GM18870 (cell line): ENCODE results near the gene RABAC1.

Experiments used
- ATAC-seq: cut with Tn5 transposase; IDR thresholded peaks from one replicate; pipeline ENCODE4 v1.9.1; 2021; ENCODE audit warnings: moderate library complexity; ENCODE audit not compliant: unreplicated experiment

The RABAC1 gene

DNA sequence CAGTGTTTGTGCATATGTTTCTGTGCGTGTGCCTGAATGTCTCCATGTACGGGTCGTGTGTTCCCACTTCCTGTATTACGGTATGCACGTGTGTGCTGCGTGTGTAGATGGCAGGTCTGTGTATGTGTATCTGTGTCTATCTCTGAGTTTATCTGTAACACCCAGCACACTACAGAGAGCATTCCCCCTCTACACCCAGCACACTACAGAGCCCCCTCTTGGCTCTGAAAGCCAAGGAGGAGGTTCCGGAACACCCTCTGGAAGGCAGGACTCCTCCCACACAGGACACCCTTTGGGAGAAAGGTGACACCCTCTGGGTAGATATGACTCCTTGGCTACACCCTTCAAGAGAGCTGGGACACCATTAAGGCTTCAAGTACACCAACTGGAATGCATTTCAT lies 28.8 kb downstream of the RABAC1 start:
- ATAC-seq = no peak

DNA sequence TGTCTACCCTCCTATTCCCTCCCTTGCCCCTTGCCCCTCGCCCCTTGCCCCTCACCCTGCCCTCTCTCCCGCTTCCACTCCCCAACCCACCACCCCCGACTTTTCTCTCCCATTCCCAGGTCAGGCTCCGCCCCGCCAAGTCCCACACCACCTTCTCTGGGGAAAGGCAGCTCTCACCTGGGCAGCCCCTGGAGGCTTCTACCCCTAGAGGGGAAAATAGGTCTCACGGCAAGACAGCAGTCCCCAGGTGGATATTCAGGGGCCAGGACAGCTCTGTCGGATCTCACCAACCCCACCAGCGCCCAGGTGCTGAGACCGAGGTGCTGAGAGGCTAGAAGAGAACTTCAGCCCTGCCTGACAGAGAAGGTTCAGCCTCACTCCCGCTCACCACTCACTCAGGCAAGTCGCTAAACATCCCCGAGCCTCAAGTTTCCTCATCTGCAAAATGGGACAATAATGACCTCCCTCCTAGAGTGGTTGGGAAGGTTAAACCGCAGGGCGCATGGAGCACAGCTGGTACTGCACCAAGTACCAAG lies 29.5 kb downstream of the RABAC1 start:
- ATAC-seq = no peak

DNA sequence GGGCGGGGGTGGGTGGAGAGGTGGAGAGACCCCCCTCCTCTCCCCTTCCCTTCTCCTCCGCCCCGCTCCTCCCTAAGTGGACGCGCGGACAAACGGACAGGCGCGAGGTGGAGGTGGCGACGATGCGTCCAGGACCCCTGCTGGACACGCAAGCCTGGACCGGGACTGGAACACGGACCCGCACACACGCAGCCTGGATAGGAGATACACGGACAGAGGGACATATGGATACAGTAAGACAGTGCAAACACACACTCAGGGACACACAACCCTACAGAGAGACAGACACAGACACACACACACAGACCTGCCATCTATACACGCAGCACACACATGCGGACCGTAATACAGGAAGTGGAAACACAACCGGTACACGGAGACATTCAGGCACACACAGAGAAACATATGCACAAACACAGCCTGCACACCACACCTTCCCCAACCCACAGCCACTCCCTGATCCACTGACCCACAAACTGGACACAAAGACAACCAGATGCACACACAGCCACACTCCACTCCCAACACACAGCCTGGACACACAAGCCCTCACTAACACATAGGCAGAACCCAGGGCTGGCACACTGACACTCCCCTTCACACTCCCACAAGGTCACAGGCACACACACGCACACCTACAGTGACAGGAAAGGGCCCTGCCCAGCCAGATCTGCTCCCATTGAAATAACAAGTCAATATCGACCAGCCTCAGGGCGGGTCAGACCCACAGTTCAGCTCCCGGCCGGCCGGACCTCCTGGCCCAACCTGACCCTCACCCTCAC lies 30.2 kb downstream of the RABAC1 start:
- no peak for ATAC-seq

DNA sequence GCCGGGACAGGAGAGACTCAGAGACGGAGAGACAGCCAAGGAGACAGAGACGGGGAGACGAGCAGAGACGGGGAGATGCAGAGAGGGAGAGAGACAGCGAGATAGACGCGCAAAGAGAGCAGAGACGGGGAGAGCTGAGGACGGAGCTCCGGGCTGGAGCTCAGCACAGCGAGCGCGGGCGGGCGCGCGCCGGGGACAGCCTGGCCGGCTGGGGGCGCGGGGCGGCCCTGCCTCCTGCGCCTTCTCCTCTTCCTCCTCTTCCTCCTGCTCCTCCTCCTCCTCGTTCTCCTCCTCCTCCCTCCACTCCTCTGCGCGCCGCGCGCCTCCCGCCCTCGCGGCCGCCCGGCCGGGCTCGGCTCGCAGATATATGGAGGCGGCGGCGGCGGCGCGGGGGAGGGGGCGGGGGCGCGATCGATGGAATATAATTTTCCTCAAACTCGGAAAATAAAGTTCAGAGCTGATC lies 30.9 kb downstream of the RABAC1 start, which contains the start of gene ERFL:
Gene ERFL (minus strand): TSS at position 229 of the 463 bp plus-strand sequence. CDS start 15,530 bp downstream, outside the sequence.
- ATAC-seq = no peak

DNA sequence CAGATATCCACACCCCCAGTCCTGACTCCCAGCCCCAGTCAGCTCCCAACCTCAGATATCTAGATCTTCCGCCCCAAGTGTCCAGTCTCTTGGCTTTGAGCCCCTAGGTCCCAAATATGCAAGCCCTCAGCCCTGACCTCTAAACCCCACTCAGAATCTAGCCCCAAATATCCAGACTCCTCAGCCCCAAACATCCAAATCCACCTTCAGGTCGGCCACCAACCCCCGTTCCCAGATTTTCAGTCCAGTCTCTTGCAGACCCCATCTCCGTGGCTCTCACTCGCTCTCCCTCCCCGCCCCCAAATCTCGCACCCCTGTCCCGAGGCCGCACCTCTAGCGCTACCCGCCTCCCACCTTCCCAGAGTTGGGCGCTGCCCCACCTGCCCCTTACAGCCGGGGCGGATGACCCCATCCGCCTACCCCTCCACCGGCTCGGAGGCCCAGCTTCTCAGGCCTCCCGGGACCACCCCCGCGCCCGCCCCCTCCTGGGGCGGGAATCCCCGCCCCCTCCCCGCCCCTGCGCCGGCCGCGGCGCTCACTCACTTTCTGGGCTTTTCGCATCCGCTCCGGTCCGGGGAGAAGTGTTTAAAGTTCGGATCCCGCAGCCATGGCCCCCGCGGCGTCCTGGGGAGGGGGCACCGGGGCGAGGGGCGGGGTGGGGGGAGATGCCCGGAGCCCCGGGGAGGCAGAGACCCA lies 31.5 kb downstream of the RABAC1 start:
- ATAC-seq = no peak

DNA sequence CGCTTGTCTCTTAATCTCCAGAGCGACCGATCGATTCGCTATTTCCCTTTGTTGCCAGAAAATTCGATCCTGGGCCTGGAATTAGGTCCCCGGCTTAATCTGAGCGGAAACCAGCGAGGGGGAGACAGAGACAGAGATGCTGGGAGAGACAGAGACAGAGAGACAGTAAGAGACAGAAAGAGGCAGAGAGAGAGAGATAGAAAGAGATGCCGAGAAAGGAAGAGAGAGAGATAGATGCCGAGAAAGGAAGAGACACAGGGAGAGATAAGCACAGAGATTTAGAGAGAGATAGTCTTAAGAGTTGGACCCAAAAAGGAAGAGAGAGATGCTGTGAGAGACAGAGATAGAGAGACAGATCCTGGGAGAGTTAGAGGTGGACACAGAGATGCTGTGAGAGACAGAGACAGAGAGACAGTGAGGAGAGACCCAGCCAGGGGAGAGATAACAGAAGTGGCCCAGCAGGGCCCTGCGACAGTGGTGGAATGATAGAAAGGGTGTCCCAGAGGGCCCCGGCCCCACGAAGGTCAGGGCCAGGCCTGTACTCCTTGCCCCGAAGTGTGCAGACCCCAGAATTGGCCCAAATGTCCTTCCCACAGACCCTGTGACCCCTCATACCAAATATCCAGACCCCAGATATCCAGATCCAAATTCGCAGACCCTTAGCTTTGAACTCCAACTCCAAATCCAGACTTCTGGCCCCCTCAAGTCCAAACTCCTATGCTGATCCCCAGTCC lies 32.2 kb downstream of the RABAC1 start:
- ATAC-seq = no peak

DNA sequence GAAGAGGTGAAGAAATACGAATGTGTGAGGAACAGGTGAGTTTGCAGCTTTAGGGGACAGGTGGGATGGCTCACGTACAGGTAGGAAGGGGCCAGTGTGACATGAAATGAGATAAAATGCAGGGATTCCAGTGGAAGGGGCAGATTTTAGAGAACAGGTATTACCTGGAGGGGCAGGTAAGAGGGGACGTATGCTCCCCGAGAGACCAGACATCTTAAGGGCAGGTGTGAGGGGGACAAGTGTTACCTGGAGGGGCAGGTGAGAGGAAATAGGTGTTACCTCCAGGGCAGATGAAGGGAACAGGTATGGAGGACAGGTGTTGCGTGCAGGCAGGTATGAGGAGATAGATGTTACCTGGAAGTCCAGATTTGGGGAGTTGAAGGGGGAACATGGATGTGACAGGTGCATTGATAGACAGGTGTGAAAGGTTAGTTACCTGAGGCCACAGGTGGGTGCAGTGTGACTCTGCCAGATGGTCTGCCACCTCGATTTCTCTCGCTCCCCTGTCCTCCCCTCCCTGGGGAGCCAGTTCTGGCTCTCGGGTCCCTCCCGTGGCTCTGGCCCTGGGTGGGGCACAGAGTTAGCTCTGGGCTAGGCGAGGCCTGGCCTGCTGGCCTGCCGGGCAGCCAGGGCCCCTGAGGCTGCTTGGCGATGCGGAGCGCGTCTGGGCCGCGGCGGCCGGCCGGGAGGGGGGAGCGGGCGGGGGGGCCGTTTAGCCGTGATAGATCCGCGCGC lies 32.9 kb downstream of the RABAC1 start:
- ATAC-seq = no peak

DNA sequence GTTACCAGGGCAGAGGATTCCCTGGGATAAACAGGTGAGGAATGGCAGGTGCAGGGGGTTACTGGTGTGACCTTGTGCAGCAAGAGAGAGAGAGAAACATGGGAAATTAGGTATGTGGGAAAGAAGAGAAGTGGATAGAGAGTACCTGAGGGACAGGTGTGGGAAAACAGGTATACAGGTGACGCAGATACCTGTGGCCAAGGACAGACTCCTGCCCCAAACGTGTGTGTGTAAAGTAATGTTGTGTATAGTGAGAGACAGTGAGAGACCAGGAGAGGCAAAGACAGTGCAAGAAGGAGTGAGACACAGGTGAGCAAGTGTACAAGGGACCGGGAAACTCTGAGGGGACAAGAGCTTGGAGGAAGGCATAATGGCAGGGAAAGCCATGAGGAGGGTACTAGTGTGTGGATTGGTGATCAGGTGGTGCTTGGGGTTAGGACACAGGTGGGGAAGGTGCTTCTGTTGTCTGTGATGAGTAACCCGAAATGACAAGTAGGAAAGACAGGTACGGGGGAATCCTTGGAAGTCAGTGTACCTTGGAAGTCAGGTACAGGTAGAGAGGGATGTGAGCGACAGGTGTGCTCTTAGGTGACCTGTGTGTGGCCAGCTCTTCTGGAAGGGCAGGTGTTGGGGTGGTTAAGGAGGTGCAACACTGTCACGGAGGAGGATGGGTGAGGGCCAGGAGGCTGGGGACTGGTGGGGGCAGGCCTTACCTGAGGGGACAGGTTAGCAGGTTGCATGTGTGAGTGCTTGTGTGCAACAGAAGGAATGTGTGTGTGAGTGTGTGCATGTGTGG lies 33.7 kb downstream of the RABAC1 start:
- no peak for ATAC-seq

DNA sequence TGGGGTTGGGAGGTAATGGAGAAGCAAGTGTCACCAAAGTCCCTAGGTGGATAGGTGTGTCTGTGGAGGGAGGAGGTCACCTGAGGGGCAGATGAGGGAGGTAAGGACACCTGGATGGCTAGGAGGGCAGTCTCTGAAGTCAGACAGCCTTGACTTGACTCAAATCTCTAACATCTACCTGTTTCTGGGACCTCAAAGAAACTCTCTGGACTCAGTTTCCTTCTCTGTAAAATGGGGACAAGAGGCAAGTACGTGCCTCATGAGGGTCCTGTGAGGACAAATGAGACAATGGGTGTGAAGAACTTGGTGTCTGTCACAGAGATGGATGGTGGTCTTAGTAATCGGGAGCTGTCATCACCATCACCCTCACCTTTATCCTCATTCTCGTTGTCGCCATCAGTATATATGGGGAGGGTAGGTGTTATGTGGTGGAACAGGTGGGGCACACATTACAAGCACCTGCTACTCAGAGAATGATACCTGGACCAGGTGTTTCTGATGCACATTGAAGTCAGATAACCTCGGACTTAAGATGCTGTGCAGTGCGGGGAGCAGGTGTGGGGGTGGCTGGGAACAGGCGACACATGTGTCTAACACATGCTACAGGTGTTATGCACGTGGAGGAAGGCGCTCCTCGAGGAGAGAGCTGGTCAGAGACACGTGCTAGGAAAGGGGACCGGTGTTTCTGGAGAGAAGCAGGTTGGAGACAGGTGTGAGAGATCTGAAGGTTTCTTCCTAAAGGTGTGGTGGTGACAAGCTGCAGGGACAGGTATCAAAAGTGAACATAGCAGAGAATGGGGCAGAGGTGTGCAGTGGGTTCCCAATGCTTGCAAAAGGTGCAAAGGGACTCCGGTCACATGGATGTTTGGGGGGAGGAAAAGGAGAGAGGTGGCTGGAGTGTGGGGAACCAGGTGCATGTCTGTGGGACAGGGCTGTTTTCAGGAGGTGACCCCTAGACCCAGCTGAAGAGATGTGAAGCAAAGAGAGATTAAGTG lies 34.7 kb downstream of the RABAC1 start:
- ATAC-seq = no peak

DNA sequence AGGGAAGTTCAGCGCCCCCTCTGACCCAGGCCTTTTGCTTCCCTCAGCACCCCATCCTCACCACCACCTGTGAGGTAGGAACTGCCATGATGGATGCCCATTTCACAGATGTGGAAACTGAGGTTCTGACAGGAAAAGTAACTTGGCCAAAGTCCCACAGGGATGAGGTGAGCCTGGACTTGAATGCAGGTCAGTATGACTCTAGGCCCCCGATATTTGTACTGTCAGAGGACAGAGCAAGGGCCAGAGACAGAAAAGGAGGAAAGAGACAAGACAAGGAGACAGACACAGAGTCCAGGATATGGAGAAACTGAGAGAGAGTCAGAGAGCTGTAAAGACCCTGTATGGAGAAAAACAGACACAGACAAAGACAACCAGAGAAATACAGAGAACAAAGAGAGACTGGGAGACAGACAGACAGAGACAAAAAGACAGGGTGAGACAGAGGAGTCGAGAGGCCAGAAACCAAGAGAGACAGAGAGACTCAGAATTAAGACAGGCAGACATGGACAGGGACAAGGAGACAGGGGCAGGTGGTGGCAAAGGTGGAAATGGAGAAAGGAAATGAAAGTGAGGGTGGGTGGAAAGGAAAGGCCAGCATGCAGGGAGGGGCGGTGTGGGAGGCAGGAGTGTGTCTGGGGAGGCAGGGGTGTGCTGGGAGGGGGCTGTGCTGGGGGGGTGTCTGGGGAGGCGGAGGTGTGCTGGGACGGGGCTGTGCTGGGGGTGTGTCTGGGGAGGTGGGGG lies 35.9 kb downstream of the RABAC1 start:
- no peak for ATAC-seq

DNA sequence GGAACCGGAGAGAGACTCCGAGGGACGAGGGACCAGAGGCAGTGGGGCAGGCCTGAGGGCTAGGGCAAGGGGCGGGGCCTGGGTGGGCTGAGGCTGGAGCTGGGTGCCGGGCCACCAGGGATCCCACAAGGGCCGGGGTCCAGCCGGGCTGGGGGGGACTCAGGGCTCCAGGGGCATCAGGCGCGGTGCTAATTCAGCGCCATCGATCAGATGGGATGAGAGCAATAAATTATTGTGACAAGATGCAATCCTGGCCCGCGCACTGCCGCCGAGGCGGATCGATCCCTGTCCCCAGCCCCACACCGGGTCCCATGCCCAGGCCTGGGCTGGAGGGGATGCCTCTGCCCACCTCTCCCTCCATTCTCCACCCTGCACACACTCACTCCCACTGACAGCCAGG lies 36.5 kb downstream of the RABAC1 start:
- ATAC-seq = no peak

DNA sequence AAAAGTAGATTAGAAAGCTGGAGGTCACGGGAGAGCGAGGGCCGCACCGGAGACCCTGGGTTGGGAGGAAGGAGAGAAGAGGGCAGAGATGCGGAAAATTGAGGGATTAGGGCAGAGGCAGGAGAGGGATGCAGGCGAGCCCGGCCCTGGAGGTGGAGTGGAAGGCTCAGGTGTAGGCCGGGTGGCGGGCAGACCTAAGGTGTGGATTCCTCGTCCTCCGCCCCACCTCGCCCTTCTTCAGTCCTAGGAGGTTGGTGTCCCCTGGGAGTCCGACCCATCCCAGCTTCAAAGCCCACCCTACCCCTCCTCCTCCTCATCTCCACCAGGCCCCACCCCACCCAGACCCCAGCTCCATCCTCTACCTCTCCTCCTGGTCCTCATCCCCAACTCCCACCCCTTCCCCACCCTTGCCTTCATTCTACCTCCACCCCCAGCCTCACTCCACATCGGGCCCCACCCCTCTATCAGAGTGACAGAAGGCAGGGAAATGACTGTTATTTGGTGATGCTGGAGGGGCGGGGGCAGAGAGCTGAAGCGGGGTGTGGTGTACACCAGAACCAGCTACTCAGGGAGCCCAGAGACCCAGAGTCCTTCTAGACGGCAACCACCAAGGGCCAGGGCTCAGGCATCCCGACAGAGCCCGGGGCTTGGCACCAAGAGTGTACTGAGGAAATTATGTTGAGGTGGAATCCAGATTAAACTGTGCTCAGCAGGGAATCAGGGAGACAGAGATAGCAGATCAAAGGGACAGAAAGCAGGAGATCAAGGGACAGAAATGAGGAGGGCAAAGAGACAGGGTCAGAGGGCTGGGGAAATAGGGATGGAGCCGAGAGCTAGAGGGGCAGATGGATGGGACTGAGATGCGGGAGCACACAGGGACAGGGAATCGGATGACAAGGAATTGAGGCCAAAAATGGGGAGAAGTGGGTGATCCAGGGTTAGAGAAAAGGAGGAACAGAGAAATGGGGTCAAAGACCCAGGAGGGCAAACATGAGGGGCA lies 37.2 kb downstream of the RABAC1 start:
- no peak for ATAC-seq

DNA sequence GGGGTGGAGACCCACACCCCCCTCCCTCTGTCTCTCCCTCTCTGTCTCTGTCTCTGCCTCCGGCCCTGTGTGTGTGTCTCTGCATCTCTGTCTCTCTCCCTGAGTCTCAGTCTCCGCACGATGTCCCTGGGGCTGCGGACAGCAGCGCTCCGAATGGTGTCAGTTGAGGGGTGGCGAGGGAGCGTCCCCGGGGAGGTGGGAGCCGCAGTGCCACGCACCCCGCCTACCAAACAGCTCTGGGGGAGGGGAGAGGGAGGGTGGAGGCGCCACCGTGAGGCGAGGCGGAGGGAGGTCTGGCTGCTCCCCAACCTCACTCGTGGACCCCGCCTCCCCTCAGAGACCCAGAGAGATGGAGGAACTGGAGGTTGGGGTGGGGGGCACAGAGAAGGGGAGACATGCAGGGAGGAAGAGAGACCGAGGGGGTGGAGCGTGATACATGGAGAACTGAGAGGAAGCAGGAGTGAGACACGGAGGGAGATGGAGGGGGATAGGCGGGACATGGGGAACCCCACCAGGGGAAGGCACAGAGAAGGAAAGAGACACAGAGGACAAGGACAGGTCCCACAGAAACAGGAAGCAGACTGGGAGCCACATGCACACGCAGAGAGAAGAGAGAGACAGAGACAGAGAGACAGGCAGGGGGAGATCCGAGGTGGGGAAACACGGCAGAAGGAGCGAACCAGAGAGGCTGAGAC lies 38.1 kb downstream of the RABAC1 start:
- no peak for ATAC-seq

DNA sequence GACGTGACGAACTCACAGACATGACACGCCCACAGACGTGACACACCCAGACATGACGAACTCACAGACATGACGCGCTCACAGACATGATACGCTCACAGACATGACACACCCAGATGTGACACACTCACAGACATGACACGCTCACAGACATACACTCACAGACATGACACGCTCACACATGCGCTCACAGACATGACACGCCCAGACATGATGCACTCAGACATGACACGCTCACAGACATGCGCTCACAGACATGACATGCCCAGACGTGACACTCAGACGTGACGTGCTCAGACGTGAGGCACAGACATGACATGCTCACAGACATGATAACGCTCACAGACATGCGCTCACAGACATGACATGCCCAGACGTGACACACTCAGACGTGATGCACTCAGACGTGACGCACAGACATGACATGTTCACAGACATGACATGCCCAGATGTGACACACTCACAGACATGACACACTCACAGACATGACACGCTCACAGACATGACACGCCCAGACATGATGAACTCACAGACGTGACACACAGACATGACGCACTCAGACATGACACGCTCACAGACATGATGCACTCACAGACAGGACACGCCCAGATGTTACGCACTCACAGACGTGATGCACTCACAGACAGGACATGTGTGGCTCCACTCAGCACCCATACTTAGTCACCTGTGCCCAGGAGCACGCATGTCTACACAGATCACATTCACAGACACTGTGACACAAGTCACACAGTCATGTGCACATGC lies 39.0 kb downstream of the RABAC1 start:
- no peak for ATAC-seq

DNA sequence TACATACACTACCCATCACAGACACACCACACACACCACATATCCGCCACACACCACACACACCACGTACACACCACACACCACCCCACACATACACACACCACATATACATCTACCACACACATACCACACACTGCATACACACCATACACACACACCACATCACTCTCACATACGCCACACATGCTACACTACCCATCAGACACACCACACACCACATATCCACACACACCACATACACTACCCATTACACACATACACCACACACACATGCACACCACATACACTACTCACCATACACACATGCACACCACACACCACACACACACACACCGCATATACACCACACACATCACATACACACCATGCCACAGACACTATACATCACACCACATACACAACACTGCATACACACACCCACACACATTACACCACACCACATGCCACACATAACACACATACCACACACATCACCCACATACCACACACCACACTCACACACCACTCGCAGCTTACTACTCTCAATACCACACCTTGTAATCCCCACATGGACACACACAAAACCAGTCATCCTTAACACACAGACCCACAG lies 40.4 kb downstream of the RABAC1 start:
- no peak for ATAC-seq
